Astrocyte (in vitro differentiated cells and primary cell): ENCODE data around the gene TMEM184B. TPM values are rescaled to one million over a fixed set of nuclear protein-coding genes. Genes with fewer than 3 reads are reported as not detected.

ENCODE experiments used
- DNase-seq: peaks from one replicate; pipeline ENCODE4 v3.0.0-alpha.2; 2010; ENCODE audit warnings: low read depth
- FAIRE-seq: peaks from 2 replicates; lab custom pipeline; 2011; peaks lifted over from hg19 to GRCh38; lab: Jason Lieb, UNC
- H2AFZ ChIP-seq: 2 replicates; pipeline ENCODE4 v1.6.0; 2012; ENCODE audit warnings: low read depth, low read length, inconsistent platforms
- H3K27ac ChIP-seq: 2 replicates; pipeline ENCODE4 v1.5.1; 2011; ENCODE audit warnings: low read depth, low read length, inconsistent platforms
- H3K27me3 ChIP-seq: 2 replicates; pipeline ENCODE4 v1.6.0; 2011; ENCODE audit warnings: low read length, inconsistent platforms; ENCODE audit not compliant: insufficient read depth
- H3K36me3 ChIP-seq: 2 replicates; pipeline ENCODE4 v1.5.1; 2011; ENCODE audit warnings: low read length, inconsistent platforms; ENCODE audit not compliant: insufficient read depth
- H3K4me1 ChIP-seq: 2 replicates; pipeline ENCODE4 v1.5.1; 2011; ENCODE audit warnings: low read length, inconsistent platforms; ENCODE audit not compliant: insufficient read depth
- H3K4me2 ChIP-seq: 2 replicates; pipeline ENCODE4 v1.6.0; 2012; ENCODE audit warnings: low read length, inconsistent platforms
- H3K4me3 ChIP-seq: 2 replicates; pipeline ENCODE4 v1.5.1; 2011; ENCODE audit warnings: low read depth, mild to moderate bottlenecking, low read length, inconsistent platforms; ENCODE audit not compliant: insufficient read depth
- H3K79me2 ChIP-seq: 2 replicates; pipeline ENCODE4 v1.6.0; 2012; ENCODE audit warnings: mild to moderate bottlenecking, low read length, inconsistent platforms; ENCODE audit not compliant: insufficient read depth
- H3K9ac ChIP-seq: 2 replicates; pipeline ENCODE4 v1.6.0; 2012; ENCODE audit warnings: mild to moderate bottlenecking, low read length, inconsistent platforms
- H3K9me3 ChIP-seq: 2 replicates; pipeline ENCODE4 v1.5.1; 2012; ENCODE audit warnings: low read depth, mild to moderate bottlenecking, low read length, inconsistent platforms; ENCODE audit not compliant: insufficient read depth
- H4K20me1 ChIP-seq: 2 replicates; pipeline ENCODE4 v1.6.0; 2012; ENCODE audit warnings: low read length, inconsistent platforms; ENCODE audit not compliant: insufficient read depth
- H3K27ac Mint-ChIP-seq: one replicate; pipeline ENCODE4 v1.8.0; 2021; ENCODE audit warnings: mild to moderate bottlenecking, mixed read lengths; ENCODE audit not compliant: unreplicated experiment
- H3K27me3 Mint-ChIP-seq: one replicate; pipeline ENCODE4 v1.8.0; 2021; ENCODE audit warnings: low read depth, mixed read lengths; ENCODE audit not compliant: unreplicated experiment
- H3K36me3 Mint-ChIP-seq: one replicate; pipeline ENCODE4 v1.8.0; 2021; ENCODE audit warnings: low read depth, mixed read lengths; ENCODE audit not compliant: unreplicated experiment
- H3K4me1 Mint-ChIP-seq: one replicate; pipeline ENCODE4 v1.8.0; 2021; ENCODE audit warnings: low read depth, mixed read lengths; ENCODE audit not compliant: unreplicated experiment
- H3K4me3 Mint-ChIP-seq: one replicate; pipeline ENCODE4 v1.8.0; 2021; ENCODE audit warnings: mild to moderate bottlenecking, moderate library complexity, mixed read lengths; ENCODE audit not compliant: unreplicated experiment
- H3K9me3 Mint-ChIP-seq: one replicate; pipeline ENCODE4 v1.8.0; 2021; ENCODE audit warnings: mild to moderate bottlenecking, mixed read lengths; ENCODE audit not compliant: unreplicated experiment
- EZH2 ChIP-seq: IDR thresholded peaks from 2 replicates; pipeline ENCODE4 v1.6.1; 2012; ENCODE audit warnings: mild to moderate bottlenecking, low read length, inconsistent platforms; ENCODE audit not compliant: insufficient read depth
- total RNA-seq: library from RNA; stranded (reverse); gene quantifications from 2 replicates; pipeline ENCODE4 v1.2.1, GENCODE V29; 2021
- TF ChIP-seq, protein P1 (sequence below): IDR thresholded peaks from 2 replicates; pipeline ENCODE4 v1.5.1; 2011; ENCODE audit warnings: low read depth, mild to moderate bottlenecking, inconsistent platforms, low read length, moderate library complexity; ENCODE audit not compliant: insufficient read depth

The TMEM184B gene
- total RNA-seq, 1 donor from 2014 or later, result 109 TPM

DNA sequence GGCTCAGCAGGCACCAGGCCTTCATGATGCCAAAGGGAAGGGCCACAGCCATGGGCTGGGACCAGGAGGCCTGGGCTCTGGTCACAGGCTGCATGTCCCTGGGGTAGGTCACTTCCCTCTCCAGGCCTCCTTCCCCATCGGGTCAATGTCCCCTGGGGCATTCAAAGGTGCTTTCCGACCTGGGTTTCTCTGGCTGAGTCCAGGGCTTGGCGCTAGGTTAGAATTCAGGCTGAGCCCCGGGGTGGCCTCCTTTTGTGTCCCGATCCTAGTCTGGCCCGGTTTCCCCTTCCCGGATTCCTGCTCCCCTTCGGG lies 58.9 kb downstream of the TMEM184B start:
- TF ChIP-seq, protein P1, sequence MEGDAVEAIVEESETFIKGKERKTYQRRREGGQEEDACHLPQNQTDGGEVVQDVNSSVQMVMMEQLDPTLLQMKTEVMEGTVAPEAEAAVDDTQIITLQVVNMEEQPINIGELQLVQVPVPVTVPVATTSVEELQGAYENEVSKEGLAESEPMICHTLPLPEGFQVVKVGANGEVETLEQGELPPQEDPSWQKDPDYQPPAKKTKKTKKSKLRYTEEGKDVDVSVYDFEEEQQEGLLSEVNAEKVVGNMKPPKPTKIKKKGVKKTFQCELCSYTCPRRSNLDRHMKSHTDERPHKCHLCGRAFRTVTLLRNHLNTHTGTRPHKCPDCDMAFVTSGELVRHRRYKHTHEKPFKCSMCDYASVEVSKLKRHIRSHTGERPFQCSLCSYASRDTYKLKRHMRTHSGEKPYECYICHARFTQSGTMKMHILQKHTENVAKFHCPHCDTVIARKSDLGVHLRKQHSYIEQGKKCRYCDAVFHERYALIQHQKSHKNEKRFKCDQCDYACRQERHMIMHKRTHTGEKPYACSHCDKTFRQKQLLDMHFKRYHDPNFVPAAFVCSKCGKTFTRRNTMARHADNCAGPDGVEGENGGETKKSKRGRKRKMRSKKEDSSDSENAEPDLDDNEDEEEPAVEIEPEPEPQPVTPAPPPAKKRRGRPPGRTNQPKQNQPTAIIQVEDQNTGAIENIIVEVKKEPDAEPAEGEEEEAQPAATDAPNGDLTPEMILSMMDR, result no peak
- no peak for TF ChIP-seq EZH2
- Mint-ChIP-seq H3K9me3 (no peaks in the 10 kb centered on the region), H3K4me1 (peaks cover 19% of the 10 kb centered on the region), H3K4me3 (no peak overlapping the region), H3K27ac (no peak overlapping the region), H3K36me3 (peaks cover 13% of the 10 kb centered on the region), H3K27me3 (no peaks in the 10 kb centered on the region)
- Histone ChIP-seq H3K27ac (no peak overlapping the region), H3K9me3 (no peaks in the 10 kb centered on the region), H4K20me1 (peaks cover 37% of the 10 kb centered on the region), H3K27me3 (no peaks in the 10 kb centered on the region), H3K79me2 (peaks cover 44% of the 10 kb centered on the region), H3K4me3 (no peak overlapping the region), H2AFZ (no peak overlapping the region), H3K4me2 (peak overlapping the region; percentile 60), H3K4me1 (peaks cover 29% of the 10 kb centered on the region), H3K9ac (peak overlapping the region; percentile 18), H3K36me3 (no peaks in the 10 kb centered on the region)
- DNase-seq (no peak), FAIRE-seq (no peak)

DNA sequence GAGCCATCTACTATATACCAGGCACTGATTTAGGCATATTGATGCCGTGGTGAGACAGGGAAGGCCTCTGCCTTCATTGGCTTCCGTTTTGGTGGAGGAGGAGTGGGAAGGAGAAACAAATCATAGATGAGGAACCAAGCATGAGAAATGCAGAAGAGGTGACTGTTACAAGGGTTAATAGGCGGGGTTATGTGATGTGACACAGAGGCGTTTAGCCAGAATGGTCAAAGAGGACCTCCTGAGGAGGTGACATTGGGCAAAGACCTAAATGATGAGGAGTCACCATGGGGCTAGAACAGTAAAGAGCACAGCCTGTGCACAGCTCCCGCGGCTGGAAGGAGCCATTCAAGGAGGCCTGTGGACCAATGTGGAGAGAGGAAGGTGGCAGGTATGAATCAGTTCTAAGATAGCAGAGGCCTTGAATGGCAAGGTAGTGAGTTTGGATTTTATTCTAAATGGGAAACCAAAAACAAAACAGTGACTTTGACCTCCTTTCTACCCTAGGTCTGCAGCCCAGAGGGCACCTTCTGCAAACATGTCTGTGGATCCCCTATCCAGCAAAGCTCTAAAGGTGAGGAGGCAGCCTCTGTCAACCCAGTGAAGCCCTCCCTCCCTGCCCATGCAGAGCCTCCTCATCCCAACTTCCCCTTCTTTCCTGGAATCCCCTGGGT lies 59.4 kb downstream of the TMEM184B start:
- peaks cover 24% of the 10 kb centered on the region for H3K4me1 ChIP-seq
- no peaks in the 10 kb centered on the region for H3K27me3 Mint-ChIP-seq
- H3K9me3 Mint-ChIP-seq, result no peaks in the 10 kb centered on the region
- H3K4me3 Mint-ChIP-seq, result peak overlapping the region; percentile 54
- H3K4me1 Mint-ChIP-seq, result peaks cover 15% of the 10 kb centered on the region
- no peak overlapping the region for H2AFZ ChIP-seq
- no peak overlapping the region for H3K4me3 ChIP-seq
- H3K27me3 ChIP-seq, result no peaks in the 10 kb centered on the region
- no peak for DNase-seq
- H3K9me3 ChIP-seq, result no peaks in the 10 kb centered on the region
- H3K4me2 ChIP-seq, result no peak overlapping the region
- no peak for FAIRE-seq
- no peak overlapping the region for H3K27ac ChIP-seq
- no peak for TF ChIP-seq EZH2
- TF ChIP-seq, protein P1, result no peak
- H4K20me1 ChIP-seq, result peaks cover 42% of the 10 kb centered on the region
- peak overlapping the region; percentile 35 for H3K27ac Mint-ChIP-seq
- peaks cover 49% of the 10 kb centered on the region for H3K79me2 ChIP-seq
- peaks cover 13% of the 10 kb centered on the region for H3K36me3 Mint-ChIP-seq
- no peaks in the 10 kb centered on the region for H3K36me3 ChIP-seq
- no peak overlapping the region for H3K9ac ChIP-seq

DNA sequence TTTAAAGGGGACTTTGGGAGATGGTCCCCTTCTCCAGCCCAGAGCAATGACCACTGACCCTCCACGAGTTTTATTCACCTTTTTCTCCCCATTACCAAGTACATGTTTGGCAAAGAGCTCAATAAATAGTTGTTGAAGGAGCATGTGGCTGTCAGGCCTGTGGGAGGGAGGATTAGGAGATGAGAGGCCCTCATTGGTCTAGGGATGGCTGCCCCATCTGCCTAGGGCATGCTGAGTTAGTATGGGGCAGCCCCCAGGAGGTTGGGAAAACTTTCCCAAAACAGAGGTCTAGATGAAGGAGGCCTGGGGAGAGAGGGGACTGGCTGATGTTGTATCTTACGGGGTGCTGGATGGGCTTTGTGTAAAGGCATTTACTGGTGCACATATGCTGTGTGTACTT lies 60.4 kb downstream of the TMEM184B start:
- Mint-ChIP-seq H3K4me1 (peaks cover 5% of the 10 kb centered on the region), H3K9me3 (no peaks in the 10 kb centered on the region), H3K27ac (no peak overlapping the region), H3K4me3 (no peak overlapping the region), H3K27me3 (no peaks in the 10 kb centered on the region), H3K36me3 (peaks cover 13% of the 10 kb centered on the region)
- H2AFZ ChIP-seq, result no peak overlapping the region
- H3K9ac ChIP-seq, result no peak overlapping the region
- H3K36me3 ChIP-seq, result no peaks in the 10 kb centered on the region
- no peak for DNase-seq
- no peak overlapping the region for H3K4me3 ChIP-seq
- no peaks in the 10 kb centered on the region for H3K27me3 ChIP-seq
- H4K20me1 ChIP-seq, result peaks cover 51% of the 10 kb centered on the region
- no peaks in the 10 kb centered on the region for H3K9me3 ChIP-seq
- no peak overlapping the region for H3K27ac ChIP-seq
- H3K4me2 ChIP-seq, result no peak overlapping the region
- peaks cover 14% of the 10 kb centered on the region for H3K4me1 ChIP-seq
- H3K79me2 ChIP-seq, result peaks cover 59% of the 10 kb centered on the region
- FAIRE-seq, result no peak
- TF ChIP-seq, protein P1, result no peak
- no peak for TF ChIP-seq EZH2
